GM12875 (cell line): ENCODE data around the gene TXK.

Experiments
- H3K4me3 ChIP-seq: one replicate; pipeline ENCODE4 v1.5.1; 2011; ENCODE audit warnings: low read depth, low read length, control low read depth
- CTCF ChIP-seq: IDR thresholded peaks from 2 replicates; pipeline ENCODE4 v1.5.1; 2011; ENCODE audit warnings: low read depth, mild to moderate bottlenecking, control low read depth, inconsistent platforms, low read length, moderate library complexity, borderline replicate concordance; ENCODE audit not compliant: insufficient read depth

TXK gene

DNA sequence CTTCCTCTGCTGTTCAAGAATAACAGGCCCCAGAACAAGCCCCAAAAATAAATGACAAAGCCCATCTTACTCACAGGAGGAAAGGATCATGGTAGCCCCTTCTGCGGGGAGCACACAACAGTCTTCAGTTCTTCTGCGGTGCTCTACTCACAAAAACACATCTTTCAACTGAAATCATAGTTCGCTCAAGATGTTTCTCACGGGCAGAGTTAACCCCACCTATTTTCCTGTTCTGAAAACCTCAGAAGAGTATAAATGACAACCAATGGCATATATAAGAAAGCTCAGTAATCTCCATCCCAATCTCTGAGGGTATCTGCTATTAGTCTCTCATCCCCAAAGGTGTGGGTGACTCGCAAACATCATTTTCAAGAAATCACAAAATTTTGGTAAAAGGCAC, at the start of gene TXK:
Gene TXK (minus strand): TSS at position 170 of the 400 bp plus-strand sequence. CDS start 80 bp downstream, at position 90.
- no peak for TF ChIP-seq CTCF
- no peak within 1 kb of the TSS for H3K4me3 ChIP-seq

DNA sequence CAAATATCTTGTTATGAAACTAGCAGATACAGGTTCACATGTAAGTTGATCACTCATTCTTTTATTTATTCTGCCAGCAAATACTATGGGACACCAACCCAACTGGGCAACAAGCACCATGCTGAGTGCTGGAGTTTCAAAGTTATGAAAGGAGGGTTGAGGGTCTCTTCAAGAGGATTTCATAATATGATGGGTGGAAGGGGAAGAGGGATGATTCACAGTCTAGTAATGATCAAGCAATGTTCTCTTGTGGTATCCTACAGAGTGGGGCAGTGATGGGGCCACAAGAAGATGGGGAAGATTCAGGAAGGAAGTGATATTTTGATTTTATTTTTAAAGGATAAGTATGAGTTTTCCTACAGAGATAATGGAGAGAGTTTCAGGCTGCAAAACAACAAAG, 46.2 kb upstream of the TXK start:
- no peak for TF ChIP-seq CTCF
- H3K4me3 ChIP-seq: no peak overlapping the region

DNA sequence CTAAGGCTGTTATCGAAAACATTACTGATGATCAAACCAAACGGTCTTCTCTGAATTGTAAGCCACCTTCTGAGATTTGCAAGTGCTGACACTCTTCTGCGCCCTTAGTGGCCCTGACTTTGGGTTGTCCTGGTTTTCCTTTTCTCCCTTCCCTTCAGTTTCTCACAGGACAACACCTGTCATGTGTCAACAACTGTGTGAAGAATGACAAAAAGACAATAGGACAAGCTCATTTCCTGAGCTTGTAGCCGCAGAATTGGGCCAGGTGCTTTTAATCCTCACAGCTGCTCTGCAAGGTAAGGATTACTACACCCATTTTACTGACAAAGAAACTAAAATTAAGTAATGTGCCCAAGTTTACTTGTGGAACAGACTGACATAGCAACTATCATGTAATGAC, 44.9 kb upstream of the TXK start:
- no peak overlapping the region for H3K4me3 ChIP-seq
- TF ChIP-seq CTCF: no peak

DNA sequence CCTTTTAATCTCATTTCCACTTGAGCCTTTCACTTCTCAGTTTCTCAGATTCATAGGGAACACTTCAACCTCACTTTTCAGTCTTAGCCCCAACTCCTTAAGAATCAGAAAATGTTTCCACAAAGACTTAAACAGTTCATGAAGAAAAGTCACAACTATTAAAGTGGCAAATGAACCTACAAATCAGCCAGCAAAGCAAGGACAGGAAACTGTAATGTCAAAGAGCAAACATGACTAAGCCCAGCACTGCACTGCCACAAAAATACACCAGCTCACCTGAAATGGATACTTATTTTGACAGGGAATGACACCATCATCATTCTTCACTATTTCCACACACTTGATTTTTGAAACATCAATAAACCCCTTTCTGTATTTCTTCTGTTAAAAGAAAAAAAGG, 41.8 kb upstream of the TXK start:
- no peak for TF ChIP-seq CTCF
- no peak overlapping the region for H3K4me3 ChIP-seq

- TF ChIP-seq CTCF: no peak
Measured at GRCh38 chr4:48175328-48175727, 41.3 kb upstream of the TXK start.

GRCh38 chr4:48173056-48173991, 39.3 kb upstream of the TXK start:
- no peak overlapping the region for H3K4me3 ChIP-seq
- TF ChIP-seq CTCF: no peak

More at GRCh38 chr4:48175328-48175727, 41.3 kb upstream of the TXK start:
- H3K4me3 ChIP-seq: no peak overlapping the region

- TF ChIP-seq CTCF: no peak
- H3K4me3 ChIP-seq: no peak overlapping the region
Measured at GRCh38 chr4:48172651-48173050, 38.6 kb upstream of the TXK start.
